ENCODE measurements around the gene ADRA1B. TPM values are rescaled to one million over a fixed set of nuclear protein-coding genes. Genes with fewer than 3 reads are reported as not detected.

ADRA1B gene
- total and polyA plus RNA-seq, 2 donors (not counting 3 experiments of a cell fraction or from before 2014, with no cell fraction given) = 0.77 TPM; not detected in 1

DNA sequence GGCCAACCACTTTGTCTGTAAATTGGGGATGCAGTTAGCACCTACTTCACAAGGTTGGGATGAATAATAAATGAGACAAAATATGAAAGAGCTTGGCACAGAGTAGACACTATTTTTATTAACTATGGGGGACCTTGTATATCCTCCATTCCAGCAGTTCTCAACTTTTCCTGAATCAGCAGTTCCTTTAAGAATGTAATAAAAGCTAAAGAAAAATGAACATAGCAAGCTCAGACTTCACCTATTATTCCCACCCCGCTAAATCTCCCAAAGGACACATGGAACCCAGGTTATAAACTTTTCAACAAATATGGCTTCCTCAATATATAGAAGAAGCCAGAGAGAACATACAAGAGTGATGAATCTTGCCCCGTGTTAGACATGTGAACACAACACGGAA is 60.6 kb downstream of the ADRA1B start:
- FAIRE-seq (no peak), DNase-seq (ENCODE audit: low read depth, low spot score) (no peak)
- Histone ChIP-seq H3K4me1 (ENCODE audit: control insufficient read depth, extremely low read depth, insufficient read depth, low read length) (peaks cover 12% of the 10 kb centered on the region), H3K27ac (ENCODE audit: insufficient read depth, low read depth, low read length) (no peak overlapping the region), H3K79me2 (ENCODE audit: control insufficient read depth, insufficient read depth, low read length) (no peaks in the 10 kb centered on the region), H4K20me1 (replicated peaks; ENCODE audit: control insufficient read depth, extremely low read depth, insufficient read depth, low read length) (no peaks in the 10 kb centered on the region), H3K27me3 (ENCODE audit: control insufficient read depth in 2 of 2, insufficient read depth in 2 of 2, low read length in 2 of 2) (peaks cover 10 to 18% of the 10 kb centered on the region in 2 experiments), H3K9me1 (replicated peaks; ENCODE audit: control insufficient read depth, extremely low read depth, insufficient read depth, low read length) (no peaks in the 10 kb centered on the region), H3K36me3 (ENCODE audit: control insufficient read depth in 2 of 2, extremely low read depth in 1 of 2, insufficient read depth in 2 of 2, low read length in 2 of 2) (no peaks in the 10 kb centered on the region), H3K9ac (replicated peaks; ENCODE audit: extremely low read depth, insufficient read depth, low read length) (no peak overlapping the region), H3K9me3 (replicated peaks; ENCODE audit: control insufficient read depth, insufficient read depth, low read length) (no peaks in the 10 kb centered on the region), H2AFZ (ENCODE audit: low read depth, low read length) (no peak overlapping the region), H3K4me3 (replicated peaks in 1 of 3; ENCODE audit: insufficient read depth in 1 of 3, low read depth in 1 of 3, low read length in 3 of 3) (no peak overlapping the region), H3K4me2 (ENCODE audit: insufficient read depth, low read length) (no peak overlapping the region)
- ChIA-PET CTCF (interaction anchor here (1.2 to 2.6 kb wide), 3 partner anchors 10 to 820 kb away, joined by 4 to 15 read pairs (median 5); no protein-coding TSS in a partner anchor), POLR2A (no interaction called here)
- no peak for TF ChIP-seq JUN (IDR thresholded peaks at IDR 0.05; ENCODE audit: borderline replicate concordance, insufficient read depth, insufficient read length, low read depth)
- TF ChIP-seq POLR2A (IDR thresholded peaks at IDR 0.05; ENCODE audit: low read depth, low read length) = no peak
- TF ChIP-seq, protein P1, sequence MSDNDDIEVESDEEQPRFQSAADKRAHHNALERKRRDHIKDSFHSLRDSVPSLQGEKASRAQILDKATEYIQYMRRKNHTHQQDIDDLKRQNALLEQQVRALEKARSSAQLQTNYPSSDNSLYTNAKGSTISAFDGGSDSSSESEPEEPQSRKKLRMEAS (IDR thresholded peaks at IDR 0.05; ENCODE audit: insufficient read depth, insufficient read length) = no peak
- no peak for TF ChIP-seq FOS (IDR thresholded peaks at IDR 0.05; ENCODE audit: borderline replicate concordance, insufficient read depth, low read length)
- TF ChIP-seq EZH2 (IDR thresholded peaks at IDR 0.05; ENCODE audit: borderline replicate concordance, low read depth, low read length, severe bottlenecking) = no peak
- TF ChIP-seq, protein P2, sequence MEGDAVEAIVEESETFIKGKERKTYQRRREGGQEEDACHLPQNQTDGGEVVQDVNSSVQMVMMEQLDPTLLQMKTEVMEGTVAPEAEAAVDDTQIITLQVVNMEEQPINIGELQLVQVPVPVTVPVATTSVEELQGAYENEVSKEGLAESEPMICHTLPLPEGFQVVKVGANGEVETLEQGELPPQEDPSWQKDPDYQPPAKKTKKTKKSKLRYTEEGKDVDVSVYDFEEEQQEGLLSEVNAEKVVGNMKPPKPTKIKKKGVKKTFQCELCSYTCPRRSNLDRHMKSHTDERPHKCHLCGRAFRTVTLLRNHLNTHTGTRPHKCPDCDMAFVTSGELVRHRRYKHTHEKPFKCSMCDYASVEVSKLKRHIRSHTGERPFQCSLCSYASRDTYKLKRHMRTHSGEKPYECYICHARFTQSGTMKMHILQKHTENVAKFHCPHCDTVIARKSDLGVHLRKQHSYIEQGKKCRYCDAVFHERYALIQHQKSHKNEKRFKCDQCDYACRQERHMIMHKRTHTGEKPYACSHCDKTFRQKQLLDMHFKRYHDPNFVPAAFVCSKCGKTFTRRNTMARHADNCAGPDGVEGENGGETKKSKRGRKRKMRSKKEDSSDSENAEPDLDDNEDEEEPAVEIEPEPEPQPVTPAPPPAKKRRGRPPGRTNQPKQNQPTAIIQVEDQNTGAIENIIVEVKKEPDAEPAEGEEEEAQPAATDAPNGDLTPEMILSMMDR (IDR thresholded peaks at IDR 0.05; ENCODE audit: extremely low read depth in 1 of 2, insufficient read depth in 1 of 2, low read depth in 1 of 2, low read length in 2 of 2) = no peak
- TF ChIP-seq MYC (IDR thresholded peaks at IDR 0.05; ENCODE audit: low read depth, low read length) = no peak
- no peak for TF ChIP-seq POLR2AphosphoS5 (IDR thresholded peaks at IDR 0.05; ENCODE audit: insufficient read depth, low read depth, low read length)
- TF ChIP-seq GATA2 (IDR thresholded peaks at IDR 0.05; ENCODE audit: insufficient read depth, insufficient read length, low read depth, low read length) = no peak
- no TSS peak for BruUV-seq (replicated peaks)
- dilution Hi-C loops (cut with MboI; ENCODE audit: extremely low pct_ligation_motif_present, low sequenced_read_pairs) = no loop called here
- intact Hi-C loops (cut with micrococcal nuclease) = no loop called here
